GM18505 (cell line): Measurements from ENCODE around the gene COX7A1.

ENCODE experiments used
- ATAC-seq: cut with Tn5 transposase; IDR thresholded peaks from one replicate; pipeline ENCODE4 v1.9.1; 2021; ENCODE audit not compliant: unreplicated experiment
- POLR2A ChIP-seq: IDR thresholded peaks from 4 replicates; pipeline ENCODE4 v1.6.1; 2011; ENCODE audit warnings: borderline replicate concordance; ENCODE audit not compliant: insufficient read depth, insufficient read length; ENCODE audit errors: extremely low read depth

The COX7A1 gene

GRCh38 chr19:36112678-36113077, 39.6 kb downstream of the COX7A1 start:
- no peak for ATAC-seq

GRCh38 chr19:36111200-36111539, 41.1 kb downstream of the COX7A1 start:
- no peak for ATAC-seq
- TF ChIP-seq POLR2A = no peak

More at GRCh38 chr19:36112678-36113077, 39.6 kb downstream of the COX7A1 start:
- no peak for TF ChIP-seq POLR2A

DNA sequence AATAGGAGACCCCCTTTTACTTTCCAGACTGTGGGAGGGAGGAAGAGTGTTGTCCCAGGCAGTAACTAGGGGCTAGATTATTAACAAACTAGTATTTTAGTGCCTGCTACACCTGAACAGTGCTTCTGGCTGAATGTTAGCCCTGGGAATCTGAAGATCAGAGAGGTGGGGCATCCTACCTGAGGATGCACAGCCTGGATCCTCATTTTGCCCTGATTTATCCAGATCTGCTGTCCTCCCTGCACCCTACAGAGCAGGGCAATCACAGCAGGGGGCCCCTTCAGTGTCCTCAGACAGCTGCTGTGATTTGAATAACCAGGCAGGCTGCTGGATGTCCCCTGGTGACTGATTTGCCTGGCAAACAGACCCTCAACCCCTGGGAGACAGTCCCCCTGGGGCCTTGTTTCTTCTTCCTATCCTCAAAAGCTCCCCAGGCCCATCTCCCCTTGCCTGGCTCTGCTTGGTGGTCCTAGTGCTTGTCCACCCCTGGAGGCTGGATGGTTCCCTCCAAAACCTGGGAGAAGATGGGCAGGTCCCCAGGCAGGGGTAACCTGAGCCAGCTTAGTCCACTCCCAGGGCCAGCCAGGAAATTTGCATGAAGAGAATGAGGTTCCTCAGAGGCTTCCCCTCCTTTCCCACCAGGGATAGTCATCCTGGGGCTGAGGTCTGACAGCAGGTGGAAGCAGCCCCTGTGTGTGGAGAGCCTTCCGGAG, 41.6 kb downstream of the COX7A1 start, which contains the start of gene OVOL3:
Gene OVOL3, plus strand, starts transcription at position 657 of the 713 bp plus-strand sequence. CDS start 60 bp downstream, outside the sequence.
- TF ChIP-seq POLR2A = no peak
- no peak for ATAC-seq

DNA sequence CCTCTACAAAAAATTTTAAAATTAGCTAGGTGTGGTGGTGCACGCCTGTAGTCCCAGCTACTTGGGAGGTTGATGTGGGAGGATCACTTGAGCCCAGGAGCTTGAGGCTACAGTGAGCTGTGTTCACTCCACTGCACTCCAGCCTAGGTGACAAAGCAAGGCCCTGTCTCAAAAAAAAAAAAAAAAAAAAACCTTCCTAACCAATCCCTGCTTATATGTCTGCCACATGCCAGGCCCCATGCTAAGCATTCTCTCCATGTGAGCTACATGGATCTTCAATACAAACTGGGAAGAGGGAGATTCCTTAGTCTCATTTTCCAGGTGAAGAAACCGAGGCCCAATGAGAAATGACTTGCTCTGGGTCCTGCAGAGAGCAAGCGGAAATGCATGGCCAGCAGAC, 43.6 kb downstream of the COX7A1 start:
- no peak for TF ChIP-seq POLR2A
- no peak for ATAC-seq

GRCh38 chr19:36106991-36107390, 45.3 kb downstream of the COX7A1 start:
- TF ChIP-seq POLR2A = no peak
- no peak for ATAC-seq

GRCh38 chr19:36106441-36106840, 45.8 kb downstream of the COX7A1 start:
- TF ChIP-seq POLR2A = no peak
- ATAC-seq = no peak

GRCh38 chr19:36103842-36104552, 48.2 kb downstream of the COX7A1 start:
- ATAC-seq = no peak

GRCh38 chr19:36103040-36103626, 49.1 kb downstream of the COX7A1 start:
- no peak for ATAC-seq
- TF ChIP-seq POLR2A = no peak

More at GRCh38 chr19:36103842-36104552, 48.2 kb downstream of the COX7A1 start:
- TF ChIP-seq POLR2A = no peak

DNA sequence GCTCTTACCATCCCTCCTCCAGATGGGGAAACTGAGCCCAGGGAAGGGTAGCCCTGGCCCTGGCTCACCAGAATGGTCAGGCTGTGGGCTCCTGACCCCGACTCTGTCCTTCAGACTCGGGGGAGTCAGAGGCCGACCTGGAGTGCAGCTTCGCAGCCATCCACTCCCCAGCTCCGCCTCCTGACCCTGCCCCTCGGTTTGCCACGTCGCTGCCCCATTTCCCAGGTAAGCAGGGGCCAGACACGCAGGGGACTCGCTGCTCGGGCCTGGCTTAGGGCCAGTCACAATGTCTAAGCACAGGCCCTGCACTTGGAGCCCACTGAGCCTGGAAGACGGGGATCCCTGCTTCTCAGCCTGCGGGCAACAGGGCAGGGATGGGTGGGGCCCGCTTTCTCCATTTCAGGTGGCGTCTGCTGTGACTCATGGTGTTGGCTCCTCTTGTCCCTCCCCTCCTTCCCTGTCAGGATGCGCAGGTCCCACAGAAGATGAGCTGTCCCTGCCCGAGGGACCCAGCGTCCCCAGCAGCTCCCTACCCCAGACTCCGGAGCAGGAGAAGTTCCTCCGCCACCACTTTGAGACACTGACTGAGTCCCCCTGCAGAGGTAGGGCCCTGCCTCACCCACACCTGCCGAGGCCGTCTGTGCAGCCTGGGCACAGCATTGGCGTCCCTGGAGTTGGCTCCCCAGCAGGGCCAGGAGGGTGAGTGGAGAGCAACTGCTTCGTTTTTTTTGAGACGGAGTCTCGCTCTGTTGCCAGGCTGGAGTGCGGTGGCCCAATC, 50.5 kb downstream of the COX7A1 start:
- no peak for ATAC-seq
- no peak for TF ChIP-seq POLR2A
